HEK293 (cell line): Measurements from ENCODE around the gene BPIFA1.

ENCODE experiments used
- CTCF ChIP-seq: fragments of 450-650 bp; formaldehyde crosslinking; IDR thresholded peaks from 2 replicates; pipeline ENCODE4 v1.5.1; 2016; ENCODE audit warnings: missing biosample characterization, missing genetic modification characterization
- KLF10 ChIP-seq: fragments of 450-650 bp; IDR thresholded peaks from 2 replicates; pipeline ENCODE4 v1.5.1; 2018; ENCODE audit warnings: missing biosample characterization, mild to moderate bottlenecking, missing genetic modification characterization
- MZF1 ChIP-seq: fragments of 450-650 bp; formaldehyde crosslinking; IDR thresholded peaks from 2 replicates; pipeline ENCODE4 v1.5.1; 2017; ENCODE audit warnings: missing biosample characterization, missing genetic modification characterization, borderline replicate concordance
- REST ChIP-seq: fragments of 450-650 bp; formaldehyde crosslinking; IDR thresholded peaks from 2 replicates; pipeline ENCODE4 v1.5.1; 2016; ENCODE audit warnings: missing biosample characterization, missing genetic modification characterization
- ZBTB20 ChIP-seq: fragments of 450-650 bp; formaldehyde crosslinking; IDR thresholded peaks from 2 replicates; pipeline ENCODE4 v1.5.1; 2016; ENCODE audit warnings: missing biosample characterization, missing genetic modification characterization
- ZBTB49 ChIP-seq: fragments of 450-650 bp; formaldehyde crosslinking; IDR thresholded peaks from 2 replicates; pipeline ENCODE4 v1.5.1; 2016; ENCODE audit warnings: missing biosample characterization, missing genetic modification characterization, low read depth
- ZNF426 ChIP-seq: fragments of 450-650 bp; formaldehyde crosslinking; IDR thresholded peaks from 2 replicates; pipeline ENCODE4 v1.5.1; 2017; ENCODE audit warnings: missing biosample characterization, missing genetic modification characterization, mild to moderate bottlenecking, inconsistent platforms, moderate library complexity
- ZNF664 ChIP-seq: fragments of 450-650 bp; formaldehyde crosslinking; IDR thresholded peaks from 2 replicates; pipeline ENCODE4 v1.5.1; 2016; ENCODE audit warnings: missing biosample characterization, missing genetic modification characterization

- TF ChIP-seq CTCF (tag by site-specific recombination) (no peak), ZBTB49 (tag by site-specific recombination) (no peak), ZNF426 (no peak), ZBTB20 (no peak), MZF1 (tag by site-specific recombination) (no peak), KLF10 (tag by site-specific recombination) (no peak), ZNF664 (tag by site-specific recombination) (no peak), REST (tag by site-specific recombination) (no peak)
Measured at GRCh38 chr20:33250666-33251065, 14.9 kb downstream of the BPIFA1 start.
